SK-MEL-5 (cell line): ENCODE measurements around the gene FSHR. TPM values are rescaled to one million over a fixed set of nuclear protein-coding genes. Genes with fewer than 3 reads are reported as not detected.

Experiments used
- small RNA-seq, 2 experiments: library from RNA; depleted of rRNA; stranded (forward); fragments of <200 nt; gene quantifications; one replicate each; pipeline ENCODE3, GENCODE V24; 2014
- total RNA-seq: library from RNA; depleted of rRNA; stranded (reverse); fragments of >200 nt; shearing (Covaris generic); gene quantifications from 2 replicates; pipeline ENCODE4 v1.2.3, GENCODE V29; 2014

Gene FSHR
- total RNA-seq, 1 experiment from 2014 or later, result not detected

Small RNA genes within 50 kb of the gene (small RNA-seq; reads per million reads assigned to genes)
- 0 reads per million in 2 experiments for gene MIR548BA
